Esophagus (tissue), 2 donors: ENCODE measurements around the gene NTF3. TPM values are rescaled to one million over a fixed set of nuclear protein-coding genes. Genes with fewer than 3 reads are reported as not detected.

Source experiments
- H3K27ac ChIP-seq, 2 donors: one replicate each; pipeline ENCODE4 v1.5.1; 2013; ENCODE audit warnings: low read depth in 2 of 2, mild to moderate bottlenecking in 2 of 2, inconsistent platforms in 1 of 2, low read length in 1 of 2, moderate library complexity in 1 of 2
- H3K27me3 ChIP-seq, 2 donors: one replicate each; pipeline ENCODE4 v1.6.1; 2013; ENCODE audit warnings: low read length in 2 of 2, control low read depth in 1 of 2, mild to moderate bottlenecking in 1 of 2; ENCODE audit not compliant: insufficient read depth in 2 of 2, control insufficient read depth in 1 of 2
- H3K36me3 ChIP-seq, 2 donors: one replicate each; pipeline ENCODE4 v1.6.1; 2013; ENCODE audit warnings: low read length in 1 of 2; ENCODE audit not compliant: control insufficient read depth in 2 of 2, insufficient read depth in 2 of 2
- H3K4me1 ChIP-seq, 2 donors: one replicate each; pipeline ENCODE4 v1.6.1; 2013; ENCODE audit warnings: low read length in 1 of 2; ENCODE audit not compliant: control insufficient read depth in 2 of 2, insufficient read depth in 2 of 2
- H3K4me3 ChIP-seq, 2 donors: one replicate each; pipeline ENCODE4 v1.5.1; 2013; ENCODE audit warnings: low read length in 2 of 2, mild to moderate bottlenecking in 2 of 2, low read depth in 1 of 2, moderate library complexity in 1 of 2
- H3K9me3 ChIP-seq, 2 donors: one replicate each; pipeline ENCODE4 v1.6.1; 2013; ENCODE audit warnings: mild to moderate bottlenecking in 2 of 2, low read depth in 1 of 2, low read length in 1 of 2, moderate library complexity in 1 of 2; ENCODE audit not compliant: control insufficient read depth in 2 of 2, insufficient read depth in 1 of 2
- WGBS, 2 donors: extraction: QIAGEN DNeasy Blood & Tissue Kit; methylation state at CpG; one replicate each; pipeline ENCODE4 v1.1.7; 2013; 5-methylcytosine and 5-hydroxymethylcytosine counted together
- polyA plus RNA-seq, 2 donors: library from polyadenylated mRNA; stranded (reverse); fragments of 200-250 nt; gene quantifications; one replicate each; pipeline ENCODE4 v1.2.3, GENCODE V29; 2013
- donor health status: healthy with polysubstance abuse.
- donor health status: Bipolar disorder and iron deficiency.

The NTF3 gene
- polyA plus RNA-seq, 2 donors = 1.3 to 2.3 TPM

DNA sequence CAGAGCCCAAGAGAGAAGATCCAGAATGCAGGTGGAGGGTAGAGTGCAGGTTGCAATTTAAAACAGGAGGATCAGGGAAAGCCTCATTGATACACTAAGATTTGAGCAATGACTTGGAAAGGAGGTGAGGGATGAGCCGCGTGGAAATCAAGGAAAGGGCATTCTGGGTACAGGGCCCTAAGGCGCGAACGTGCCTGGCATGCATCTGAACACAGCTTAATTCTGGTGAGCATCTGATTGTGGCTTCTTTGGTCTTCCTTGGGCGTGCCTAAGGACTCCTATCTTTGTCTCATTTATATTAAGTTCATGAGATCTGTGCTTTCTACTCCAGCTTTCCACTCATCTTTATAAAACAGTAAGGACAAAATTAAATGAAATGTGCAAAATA lies 79.3 kb downstream of the NTF3 start:
- WGBS, 2 donors = 38 to 60% methylated on average over 6 of the region's 6 CpGs
- Histone ChIP-seq H3K27ac (no peak overlapping the region), H3K4me3 (no peak overlapping the region)

DNA sequence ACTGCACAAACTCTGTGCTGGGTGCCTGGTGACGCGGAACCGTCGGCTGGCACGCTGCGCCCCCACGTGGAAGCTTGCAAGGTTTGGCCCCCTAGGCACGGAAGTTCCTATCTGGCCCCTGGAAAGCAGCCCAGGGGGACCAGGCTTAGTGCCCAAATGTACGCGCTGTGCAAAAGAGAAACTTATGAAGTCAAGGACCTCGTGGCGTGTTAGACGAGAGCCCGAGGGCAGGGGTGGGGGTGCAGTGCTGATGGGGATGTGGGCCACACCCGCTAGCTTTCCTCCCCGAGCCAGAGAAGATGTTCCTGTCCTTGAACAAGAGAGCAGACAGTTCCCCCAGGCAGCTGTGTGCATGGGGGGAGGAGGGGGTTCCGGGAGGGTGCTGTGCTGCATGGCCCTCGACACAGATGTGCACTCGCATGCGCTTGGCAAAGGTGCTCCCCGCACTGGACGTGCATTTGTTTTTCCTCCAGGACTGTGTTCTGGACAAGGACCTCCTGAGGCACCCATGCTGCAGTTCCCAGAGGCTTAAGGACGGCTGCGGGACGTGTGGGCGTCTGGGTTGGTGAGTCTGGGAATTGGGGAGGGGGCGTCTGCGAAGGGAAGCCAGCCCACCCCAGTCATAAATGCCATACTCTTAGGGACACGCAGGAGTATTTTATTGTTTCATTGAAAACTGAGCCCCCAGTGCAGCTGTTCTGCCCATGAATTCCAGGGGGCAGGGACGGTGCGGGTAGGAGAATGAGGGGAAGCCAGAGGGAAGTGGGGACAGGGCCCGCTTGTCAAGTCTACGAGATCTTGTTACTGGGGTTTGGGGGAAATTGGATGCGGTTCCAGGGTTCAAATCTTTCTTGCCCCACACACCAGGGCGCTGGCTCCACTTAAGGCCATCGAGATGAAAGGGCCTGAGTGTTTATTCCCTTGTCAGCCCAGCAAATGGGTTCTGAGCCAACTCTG lies 80.0 kb downstream of the NTF3 start:
- Histone ChIP-seq H3K9me3 (no peaks in the 10 kb centered on the region), H3K27ac (no peak overlapping the region), H3K4me3 (no peak overlapping the region), H3K36me3 (no peaks in the 10 kb centered on the region), H3K4me1 (peaks cover 3% of the 10 kb centered on the region in 2 donors), H3K27me3 (peaks cover 0 to 12% of the 10 kb centered on the region in 2 donors)
- WGBS, 2 donors = 36 to 40% methylated on average over 36 of the region's 36 CpGs

More for the DNA sequence above, 79.3 kb downstream of the NTF3 start:
- Histone ChIP-seq H3K27me3 (peaks cover 0 to 16% of the 10 kb centered on the region in 2 donors), H3K4me1 (peaks cover 3% of the 10 kb centered on the region in 2 donors), H3K9me3 (no peaks in the 10 kb centered on the region), H3K36me3 (no peaks in the 10 kb centered on the region)

DNA sequence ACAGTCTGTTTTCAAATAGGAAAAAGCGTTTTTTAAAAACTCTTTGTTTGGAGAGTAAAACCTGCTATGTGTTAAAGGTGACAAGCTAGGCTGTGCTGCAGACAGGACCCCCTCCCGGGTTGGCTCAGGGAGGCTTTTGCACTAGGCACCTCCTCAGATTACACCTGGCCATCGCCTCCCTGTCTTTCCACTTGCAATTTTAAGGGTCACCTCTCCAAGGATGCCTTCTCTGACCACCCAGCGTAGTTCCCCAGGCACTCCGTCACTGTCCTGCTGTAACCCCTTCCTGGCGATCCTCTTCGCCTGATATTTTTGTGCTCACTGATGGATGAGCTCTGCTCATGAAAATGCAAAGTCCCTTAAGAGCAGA lies 80.7 kb downstream of the NTF3 start:
- 65 to 70% methylated on average over 7 of the region's 7 CpGs for WGBS, 2 donors
- no peaks in the 10 kb centered on the region for H3K9me3 ChIP-seq
- peaks cover 0 to 12% of the 10 kb centered on the region in 2 donors for H3K27me3 ChIP-seq
- H3K36me3 ChIP-seq = no peaks in the 10 kb centered on the region
- H3K27ac ChIP-seq = no peak overlapping the region
- peaks cover 3% of the 10 kb centered on the region in 2 donors for H3K4me1 ChIP-seq
- no peak overlapping the region for H3K4me3 ChIP-seq

DNA sequence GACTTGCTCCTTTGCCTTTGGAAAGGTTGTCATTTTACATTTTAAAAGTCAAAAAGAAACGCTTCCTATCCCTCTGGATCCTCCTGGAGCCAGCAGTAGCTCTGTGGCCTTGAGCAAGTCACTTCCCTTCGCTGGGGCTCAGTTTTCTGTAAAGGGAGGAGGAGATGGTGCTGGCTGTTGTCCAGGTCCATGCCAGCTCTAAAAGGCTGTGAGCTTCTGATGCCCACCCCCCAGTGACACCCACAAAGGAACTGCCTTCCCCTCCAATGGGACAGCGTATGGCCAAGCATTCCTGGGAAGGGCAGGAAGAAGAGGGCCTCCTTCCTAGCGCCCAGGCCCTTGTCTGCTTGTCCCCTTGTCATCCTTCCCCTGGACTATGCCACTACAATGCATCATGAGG lies 81.5 kb downstream of the NTF3 start:
- H3K27ac ChIP-seq = no peak overlapping the region
- WGBS, 2 donors = 83 to 92% methylated on average over 4 of the region's 4 CpGs
- no peaks in the 10 kb centered on the region for H3K9me3 ChIP-seq
- peaks cover 0 to 12% of the 10 kb centered on the region in 2 donors for H3K27me3 ChIP-seq
- H3K36me3 ChIP-seq = no peaks in the 10 kb centered on the region
- H3K4me3 ChIP-seq = no peak overlapping the region
- H3K4me1 ChIP-seq = peaks cover 3% of the 10 kb centered on the region in 2 donors

DNA sequence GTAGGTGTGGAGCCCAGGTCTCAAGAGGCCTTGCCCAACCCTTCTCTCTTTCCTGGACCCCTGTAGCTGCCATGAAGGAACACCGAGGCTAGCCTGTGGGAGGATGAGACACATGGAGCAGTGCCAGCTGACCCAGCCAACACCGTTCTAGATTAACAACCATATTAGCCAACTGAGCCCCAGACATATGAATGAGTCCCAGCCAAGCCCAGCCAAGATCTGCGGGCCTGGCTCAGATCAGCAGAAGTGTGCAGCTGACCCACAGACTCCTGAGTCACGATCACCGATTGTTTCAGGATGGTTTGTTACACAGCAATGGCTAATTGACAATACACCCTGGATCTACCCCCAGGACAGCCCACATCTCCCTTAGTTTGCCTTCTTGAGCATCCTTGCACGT lies 82.1 kb downstream of the NTF3 start:
- 72 to 78% methylated on average over 6 of the region's 6 CpGs for WGBS, 2 donors
- Histone ChIP-seq H3K27me3 (peaks cover 0 to 12% of the 10 kb centered on the region in 2 donors), H3K9me3 (no peaks in the 10 kb centered on the region), H3K27ac (no peak overlapping the region), H3K4me3 (no peak overlapping the region), H3K4me1 (peaks cover 3% of the 10 kb centered on the region in 2 donors), H3K36me3 (no peaks in the 10 kb centered on the region)

DNA sequence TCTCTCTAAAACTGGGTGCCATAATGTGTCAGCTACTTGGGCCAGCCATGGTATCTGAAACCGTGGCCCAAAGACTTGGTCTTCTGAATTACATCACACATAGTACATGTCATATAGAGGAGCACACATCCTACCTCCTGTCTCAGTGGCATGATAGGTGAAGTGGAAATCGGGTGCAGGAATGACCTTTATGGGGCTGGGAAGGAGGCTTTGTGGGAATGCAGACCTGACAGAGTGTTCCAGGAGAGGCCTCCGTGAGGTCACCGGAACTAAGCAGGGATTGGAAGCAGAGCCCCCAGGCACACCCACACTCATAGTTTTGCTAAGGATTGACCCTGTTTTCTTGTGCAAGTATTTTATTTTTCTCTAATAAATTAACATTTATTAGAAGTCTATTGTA lies 82.6 kb downstream of the NTF3 start:
- 89% methylated on average over 4 of the region's 4 CpGs for WGBS, 2 donors
- H3K27ac ChIP-seq = no peak overlapping the region
- peaks cover 3% of the 10 kb centered on the region in 2 donors for H3K4me1 ChIP-seq

DNA sequence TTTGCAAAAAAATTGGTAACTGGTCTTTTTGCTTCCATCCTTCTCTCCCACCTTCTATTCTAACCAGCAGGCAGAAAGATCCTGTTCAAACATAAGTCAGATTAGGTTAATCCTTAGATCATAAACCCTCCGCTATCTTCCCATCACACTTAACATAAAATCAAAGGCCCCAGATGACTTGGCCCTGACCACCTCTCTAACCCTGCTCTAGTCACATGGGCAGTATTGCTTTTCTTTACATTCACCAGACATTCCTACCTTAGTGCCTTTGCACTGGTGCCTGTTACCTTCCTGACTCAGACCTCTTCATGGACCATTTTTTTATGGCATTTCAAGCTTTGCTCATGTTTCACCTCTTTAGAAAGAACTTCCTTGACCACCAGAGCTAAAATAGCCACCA lies 83.5 kb downstream of the NTF3 start:
- Histone ChIP-seq H3K27me3 (peaks cover 0 to 9% of the 10 kb centered on the region in 2 donors), H3K27ac (no peak overlapping the region)
- WGBS, 2 donors = 87 to 96% methylated on average over 1 of the region's 1 CpG

More for the DNA sequence above, 82.6 kb downstream of the NTF3 start:
- H3K4me3 ChIP-seq = no peak overlapping the region
- H3K27me3 ChIP-seq = peaks cover 0 to 12% of the 10 kb centered on the region in 2 donors
- no peaks in the 10 kb centered on the region for H3K36me3 ChIP-seq
- no peaks in the 10 kb centered on the region for H3K9me3 ChIP-seq

DNA sequence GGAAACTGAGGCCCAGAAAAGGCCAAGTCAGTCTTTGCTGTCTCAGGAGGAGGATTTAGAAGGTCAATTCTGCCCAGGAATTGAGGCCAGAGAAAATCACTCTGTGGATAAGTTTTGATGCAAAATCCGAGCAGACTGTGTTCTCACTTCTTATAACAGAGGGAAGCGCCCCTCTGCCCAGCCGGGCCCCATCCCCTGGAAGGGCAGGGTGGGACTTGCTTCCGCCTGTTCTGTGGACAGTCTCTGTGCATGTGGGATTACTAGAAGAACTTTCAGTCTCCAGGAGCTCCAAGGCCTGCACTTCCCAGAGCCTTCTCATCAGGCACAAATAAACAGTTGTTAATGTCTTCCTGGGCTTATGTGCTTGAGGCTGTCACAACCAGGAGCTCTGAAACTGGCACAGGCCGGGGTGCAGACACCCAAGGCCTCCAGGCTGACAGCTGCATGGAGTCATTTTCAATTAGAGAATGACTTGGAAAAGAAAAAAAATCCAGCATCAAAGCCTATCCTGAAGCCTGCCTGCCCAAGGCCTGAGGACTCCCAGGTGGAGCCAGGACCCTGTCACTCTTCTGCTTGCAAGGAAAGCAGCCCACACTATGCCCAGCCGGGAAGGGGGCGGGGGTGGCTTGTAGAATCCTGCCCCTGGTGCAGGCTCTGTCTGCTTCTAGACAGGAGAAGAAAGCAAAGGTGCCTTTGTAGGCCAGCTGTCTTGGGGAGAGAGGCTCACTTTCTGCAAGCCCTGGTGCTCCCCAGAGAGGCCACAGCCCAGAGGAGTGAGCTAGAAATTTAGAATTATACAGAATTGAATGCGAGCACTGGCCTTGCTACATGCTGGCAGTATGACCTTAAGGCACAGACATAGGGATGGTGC lies 84.7 kb downstream of the NTF3 start:
- H3K9me3 ChIP-seq = no peaks in the 10 kb centered on the region
- peaks cover 0 to 9% of the 10 kb centered on the region in 2 donors for H3K27me3 ChIP-seq
- H3K4me1 ChIP-seq = peaks cover 1 to 3% of the 10 kb centered on the region in 2 donors
- WGBS, 2 donors = 57 to 61% methylated on average over 8 of the region's 8 CpGs
- no peak overlapping the region for H3K27ac ChIP-seq
- no peaks in the 10 kb centered on the region for H3K36me3 ChIP-seq
- no peak overlapping the region for H3K4me3 ChIP-seq

More for the DNA sequence above, 83.5 kb downstream of the NTF3 start:
- Histone ChIP-seq H3K9me3 (no peaks in the 10 kb centered on the region), H3K36me3 (no peaks in the 10 kb centered on the region), H3K4me3 (no peak overlapping the region), H3K4me1 (peaks cover 3% of the 10 kb centered on the region in 2 donors)

DNA sequence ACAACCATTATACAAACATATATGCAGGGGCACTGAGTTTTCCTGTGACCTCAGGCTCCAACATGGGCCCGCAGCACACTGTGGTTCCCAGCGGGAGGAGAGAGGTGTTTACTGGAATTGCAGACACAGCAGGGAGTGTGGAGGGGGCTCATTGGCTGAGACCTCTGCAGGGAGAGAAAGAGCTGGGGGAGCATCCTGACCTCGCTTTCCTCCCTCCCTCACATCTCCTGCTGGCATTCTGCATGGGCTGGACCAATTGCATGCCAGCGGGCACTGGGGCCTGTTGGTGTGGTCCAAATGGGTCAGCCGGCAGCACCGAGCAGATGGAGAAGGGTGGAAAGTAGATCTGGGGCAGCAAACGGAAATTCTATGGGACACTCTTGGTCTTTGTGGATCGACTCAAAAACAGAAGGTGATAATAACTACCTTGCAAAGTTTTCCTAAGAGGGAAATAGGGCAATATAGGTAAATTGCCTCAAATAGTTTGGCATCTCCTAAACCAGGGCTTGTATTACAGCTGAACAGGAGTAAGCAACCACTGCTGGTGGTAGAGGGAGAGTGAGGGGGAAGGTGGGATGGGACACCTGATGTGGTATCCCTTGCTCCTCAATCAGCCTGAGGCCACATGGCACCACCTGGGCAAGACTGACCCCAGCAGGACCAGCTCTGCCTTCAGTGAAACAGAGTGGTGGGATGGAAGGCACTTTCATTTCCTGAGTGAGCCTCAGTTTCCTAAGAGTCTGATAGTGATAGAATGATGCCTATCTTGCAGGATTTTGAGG lies 86.9 kb downstream of the NTF3 start:
- Histone ChIP-seq H3K4me1 (no peaks in the 10 kb centered on the region), H3K4me3 (no peak overlapping the region), H3K36me3 (no peaks in the 10 kb centered on the region), H3K9me3 (no peaks in the 10 kb centered on the region), H3K27me3 (no peaks in the 10 kb centered on the region), H3K27ac (no peak overlapping the region)
- 89 to 92% methylated on average over 8 of the region's 8 CpGs for WGBS, 2 donors
